Panc1 (cell line): ENCODE data around the gene CHP1.

Experiments
- CTCF ChIP-seq: fragments of 450-650 bp; IDR thresholded peaks from 2 replicates; pipeline ENCODE4 v1.5.1; 2017; ENCODE audit warnings: mild to moderate bottlenecking
- POLR2AphosphoS5 ChIP-seq: IDR thresholded peaks from 2 replicates; pipeline ENCODE4 v1.6.1; 2012; ENCODE audit warnings: mild to moderate bottlenecking, low read depth, low read length, moderate library complexity
- SIN3A ChIP-seq: IDR thresholded peaks from 2 replicates; pipeline ENCODE4 v1.6.1; 2012; ENCODE audit warnings: low read depth, mild to moderate bottlenecking, low read length, moderate library complexity, borderline replicate concordance; ENCODE audit not compliant: insufficient read depth
- TCF7L2 ChIP-seq: IDR thresholded peaks from 2 replicates; pipeline ENCODE4 v1.6.1; 2011; ENCODE audit warnings: mild to moderate bottlenecking, low read depth, low read length, inconsistent platforms
- TF ChIP-seq, protein P1 (sequence below), 2 experiments: IDR thresholded peaks; 2 replicates each; pipeline ENCODE4 v1.6.1; 2011 to 2012; ENCODE audit warnings: low read depth in 2 of 2, control low read depth in 1 of 2, low read length in 1 of 2, mild to moderate bottlenecking in 1 of 2, moderate library complexity in 1 of 2; ENCODE audit not compliant: insufficient read depth in 1 of 2

- TF ChIP-seq CTCF: no peak
- TF ChIP-seq POLR2AphosphoS5: no peak
- TF ChIP-seq, protein P1, sequence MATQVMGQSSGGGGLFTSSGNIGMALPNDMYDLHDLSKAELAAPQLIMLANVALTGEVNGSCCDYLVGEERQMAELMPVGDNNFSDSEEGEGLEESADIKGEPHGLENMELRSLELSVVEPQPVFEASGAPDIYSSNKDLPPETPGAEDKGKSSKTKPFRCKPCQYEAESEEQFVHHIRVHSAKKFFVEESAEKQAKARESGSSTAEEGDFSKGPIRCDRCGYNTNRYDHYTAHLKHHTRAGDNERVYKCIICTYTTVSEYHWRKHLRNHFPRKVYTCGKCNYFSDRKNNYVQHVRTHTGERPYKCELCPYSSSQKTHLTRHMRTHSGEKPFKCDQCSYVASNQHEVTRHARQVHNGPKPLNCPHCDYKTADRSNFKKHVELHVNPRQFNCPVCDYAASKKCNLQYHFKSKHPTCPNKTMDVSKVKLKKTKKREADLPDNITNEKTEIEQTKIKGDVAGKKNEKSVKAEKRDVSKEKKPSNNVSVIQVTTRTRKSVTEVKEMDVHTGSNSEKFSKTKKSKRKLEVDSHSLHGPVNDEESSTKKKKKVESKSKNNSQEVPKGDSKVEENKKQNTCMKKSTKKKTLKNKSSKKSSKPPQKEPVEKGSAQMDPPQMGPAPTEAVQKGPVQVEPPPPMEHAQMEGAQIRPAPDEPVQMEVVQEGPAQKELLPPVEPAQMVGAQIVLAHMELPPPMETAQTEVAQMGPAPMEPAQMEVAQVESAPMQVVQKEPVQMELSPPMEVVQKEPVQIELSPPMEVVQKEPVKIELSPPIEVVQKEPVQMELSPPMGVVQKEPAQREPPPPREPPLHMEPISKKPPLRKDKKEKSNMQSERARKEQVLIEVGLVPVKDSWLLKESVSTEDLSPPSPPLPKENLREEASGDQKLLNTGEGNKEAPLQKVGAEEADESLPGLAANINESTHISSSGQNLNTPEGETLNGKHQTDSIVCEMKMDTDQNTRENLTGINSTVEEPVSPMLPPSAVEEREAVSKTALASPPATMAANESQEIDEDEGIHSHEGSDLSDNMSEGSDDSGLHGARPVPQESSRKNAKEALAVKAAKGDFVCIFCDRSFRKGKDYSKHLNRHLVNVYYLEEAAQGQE (IDR thresholded peaks at IDR 0.05; ENCODE audit: insufficient read depth in 1 of 2, low read depth in 2 of 2, low read length in 1 of 2): no peak
- TF ChIP-seq TCF7L2: no peak
- no peak for TF ChIP-seq SIN3A
Observed at GRCh38 chr15:41278319-41278718, 47.3 kb downstream of the CHP1 start.
